ENCODE data around the gene RAB7A. TPM values are rescaled to one million over a fixed set of nuclear protein-coding genes. Genes with fewer than 3 reads are reported as not detected.

RAB7A gene
- total and polyA plus RNA-seq, 2 of the 8 experiments (the other 6 are each of a cell fraction or from before 2014, with no cell fraction given): 179 to 195 TPM

- TF ChIP-seq TAF1 (IDR thresholded peaks at IDR 0.05; ENCODE audit: low read depth, low read length): no peak
- TF ChIP-seq, protein P1, sequence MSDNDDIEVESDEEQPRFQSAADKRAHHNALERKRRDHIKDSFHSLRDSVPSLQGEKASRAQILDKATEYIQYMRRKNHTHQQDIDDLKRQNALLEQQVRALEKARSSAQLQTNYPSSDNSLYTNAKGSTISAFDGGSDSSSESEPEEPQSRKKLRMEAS (IDR thresholded peaks at IDR 0.05): no peak
- no peak for TF ChIP-seq RFX5 (IDR thresholded peaks at IDR 0.05; ENCODE audit: borderline replicate concordance, low read depth, low read length)
Measured at GRCh38 chr3:128745742-128746141, 19.8 kb downstream of the RAB7A start (continued).

Measured in H1 (cell line).